NCI-H187 treated with DMSO at 0.1 percent for 48 hours (cell line): ENCODE measurements around the gene MYO3B.
"Not testable (repeated sequence)": the region's sequence is repeated elsewhere in the genome, so short reads cannot be mapped to it uniquely, and the experiment has no call there.

Experiments
- DNase-seq: peaks from one replicate; lab custom pipeline; 2025; lab: John Stamatoyannopoulos, UW

Gene MYO3B

GRCh38 chr2:170339750-170340692 is 162.1 kb downstream of the MYO3B start:
- DNase-seq: no peak

GRCh38 chr2:170340693-170341068 is 162.7 kb downstream of the MYO3B start:
- DNase-seq: no peak

GRCh38 chr2:170341684-170342623 is 164.0 kb downstream of the MYO3B start:
- no peak for DNase-seq

DNA sequence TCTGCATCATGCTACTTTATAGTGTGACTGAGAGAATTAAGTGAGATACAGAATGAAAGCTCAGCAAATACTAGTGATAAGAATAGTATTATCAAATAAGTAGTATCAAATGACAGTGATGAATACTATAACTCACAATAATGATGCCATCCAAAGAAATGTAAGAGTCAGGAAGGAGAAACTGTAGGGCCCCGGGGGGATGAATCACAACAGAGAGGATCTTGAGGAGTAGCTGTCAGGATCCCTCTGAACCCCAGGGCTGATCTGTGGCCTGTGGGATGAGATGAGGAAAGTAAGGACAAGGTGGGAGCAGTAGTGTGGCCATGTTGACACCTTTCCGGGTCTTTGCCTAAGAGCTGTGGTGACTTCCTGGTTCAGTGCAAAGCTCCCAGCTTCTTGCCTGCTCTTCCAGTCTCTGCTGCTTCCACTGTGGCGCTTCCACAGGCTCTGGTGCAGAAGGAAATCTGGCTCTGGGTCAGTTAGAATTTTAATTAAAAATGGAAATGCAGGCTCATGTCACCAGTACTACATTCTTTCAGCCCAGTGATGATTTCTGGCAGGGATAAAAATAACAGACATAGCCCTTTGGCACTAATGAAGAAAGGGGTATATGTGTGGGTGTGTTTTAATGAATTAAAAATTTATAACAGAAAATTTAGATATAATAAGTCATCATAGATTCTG is 166.9 kb downstream of the MYO3B start:
- no peak for DNase-seq

GRCh38 chr2:170345607-170346006 is 167.7 kb downstream of the MYO3B start:
- DNase-seq: no peak

- DNase-seq: not testable (repeated sequence)
These were observed 171.3 kb downstream of the MYO3B start for GRCh38 chr2:170349269-170349668.

DNA sequence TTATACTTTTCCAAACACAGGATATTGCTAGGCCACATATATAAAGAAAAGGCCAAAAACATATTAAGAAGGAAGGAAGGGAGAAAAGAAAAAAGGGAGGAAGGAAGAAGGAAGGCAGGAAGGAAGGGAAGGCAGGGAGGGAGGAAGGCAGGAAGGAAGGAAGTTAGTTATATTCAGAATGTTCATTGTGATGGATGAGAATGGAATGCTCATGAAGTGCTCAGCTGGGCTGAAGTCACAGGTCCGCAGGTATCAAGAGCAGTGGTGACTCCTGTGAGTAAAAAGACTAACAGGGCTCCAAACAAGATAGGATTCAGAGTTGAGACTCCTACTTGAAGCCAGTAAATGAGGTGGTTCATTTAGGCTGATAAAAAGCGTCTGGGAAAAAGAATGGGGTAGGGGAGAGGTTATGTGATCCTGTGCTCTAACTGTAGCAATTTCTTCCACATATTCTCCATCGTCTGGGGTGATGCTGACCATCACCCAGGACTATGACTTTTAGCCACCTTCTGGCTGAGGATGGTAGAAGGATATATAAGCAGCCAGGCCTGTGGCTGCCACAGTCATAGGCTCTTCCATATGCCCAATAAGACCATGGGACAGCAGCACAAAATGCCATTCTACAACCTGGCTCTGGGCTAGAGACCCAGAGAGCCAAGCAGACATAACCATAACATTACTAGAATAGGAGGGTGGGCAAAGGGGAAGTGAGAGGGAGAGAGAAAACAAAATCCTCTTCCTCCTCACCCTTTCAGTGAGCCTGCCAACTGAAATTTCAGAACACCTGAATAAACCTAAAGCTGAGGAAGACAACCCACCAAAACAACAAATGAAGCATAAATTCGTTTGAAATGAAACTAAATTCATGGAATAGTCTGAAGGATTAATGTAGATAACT is 173.2 kb downstream of the MYO3B start:
- no peak for DNase-seq

- DNase-seq: no peak
These were observed 175.8 kb downstream of the MYO3B start for GRCh38 chr2:170353723-170354122.

DNA sequence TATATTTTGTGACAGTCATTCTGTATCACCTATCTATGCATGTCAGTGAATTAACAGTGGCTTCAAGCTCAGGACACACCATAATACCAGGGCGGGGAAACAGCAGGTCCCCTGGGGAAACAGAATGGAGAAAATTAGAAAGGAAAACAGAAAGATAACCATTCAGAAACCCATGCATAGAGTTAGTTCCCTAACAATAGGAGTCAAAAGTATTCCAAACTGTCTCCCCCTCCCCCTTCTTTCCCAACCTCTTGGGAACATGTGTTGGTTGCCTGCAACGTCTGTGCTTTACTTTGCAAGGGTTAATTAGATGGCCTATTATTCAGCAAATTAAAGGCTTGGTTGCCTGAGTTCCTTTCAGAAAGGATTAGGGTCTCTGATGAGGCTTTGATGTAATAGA is 176.4 kb downstream of the MYO3B start:
- no peak for DNase-seq

- no peak for DNase-seq
These were observed 177.2 kb downstream of the MYO3B start for GRCh38 chr2:170354855-170355780.

DNA sequence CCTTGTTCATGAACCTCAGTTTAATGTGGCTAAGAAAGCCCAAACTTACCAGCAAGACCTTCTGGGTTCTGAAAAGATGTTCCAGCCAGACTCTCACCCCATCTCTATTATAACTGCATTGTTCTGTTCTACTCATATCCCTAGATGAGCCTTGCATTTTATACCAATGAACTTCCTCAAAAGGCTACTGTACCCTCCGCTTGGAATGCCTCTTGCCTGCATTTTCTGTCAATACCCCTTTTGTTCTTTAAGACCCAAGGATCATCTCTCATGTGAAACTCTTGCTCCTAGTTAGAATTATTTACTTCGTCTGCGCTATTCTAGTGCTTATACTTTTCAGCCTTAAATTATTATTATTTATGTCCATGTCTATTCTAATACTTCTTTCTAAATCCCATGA is 181.5 kb downstream of the MYO3B start:
- no peak for DNase-seq

GRCh38 chr2:170360546-170361089 is 182.7 kb downstream of the MYO3B start:
- no peak for DNase-seq

- no peak for DNase-seq
These were observed 183.4 kb downstream of the MYO3B start for GRCh38 chr2:170361090-170361936.

- DNase-seq: no peak
These were observed 184.4 kb downstream of the MYO3B start for GRCh38 chr2:170362313-170362870.

GRCh38 chr2:170362871-170363631 is 185.1 kb downstream of the MYO3B start:
- DNase-seq: no peak

GRCh38 chr2:170365003-170365402 is 187.1 kb downstream of the MYO3B start:
- no peak for DNase-seq

GRCh38 chr2:170365686-170366085 is 187.7 kb downstream of the MYO3B start:
- no peak for DNase-seq

DNA sequence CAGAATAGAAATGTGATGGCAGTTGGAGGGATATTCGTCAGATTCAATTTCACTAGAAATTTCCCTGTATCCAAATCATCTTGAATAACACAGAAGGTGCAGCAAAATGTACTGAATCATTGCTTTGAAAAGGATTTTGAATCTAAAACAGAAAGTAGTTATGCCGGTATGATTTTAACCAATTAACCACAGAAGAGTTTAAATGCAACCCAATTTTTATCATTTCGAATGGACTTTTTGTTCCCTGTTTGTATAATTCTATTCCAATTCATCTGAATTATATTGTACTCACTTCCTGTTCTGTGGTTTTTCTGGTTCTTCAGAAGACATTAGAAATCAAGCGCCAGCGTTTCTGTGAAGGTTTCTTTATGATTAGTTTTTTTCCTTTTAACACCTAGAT is 190.4 kb downstream of the MYO3B start:
- DNase-seq: no peak
